Stimulated activated CD8-positive, alpha-beta memory T cell treated with anti-CD3 and anti-CD28 coated beads, Interleukin-15, amount 100 ng/mL, for 1 hour (primary cell): ENCODE measurements around the gene MED7.

Experiments used
- DNase-seq: peaks from one replicate; pipeline ENCODE4 v3.0.0-alpha.2; 2020; ENCODE audit warnings: low read depth

MED7 gene

GRCh38 chr5:157162919-157163510, 20.4 kb upstream of the MED7 start:
- DNase-seq, result no peak

- no peak for DNase-seq
Observed at GRCh38 chr5:157161996-157162395, 19.3 kb upstream of the MED7 start.

DNA sequence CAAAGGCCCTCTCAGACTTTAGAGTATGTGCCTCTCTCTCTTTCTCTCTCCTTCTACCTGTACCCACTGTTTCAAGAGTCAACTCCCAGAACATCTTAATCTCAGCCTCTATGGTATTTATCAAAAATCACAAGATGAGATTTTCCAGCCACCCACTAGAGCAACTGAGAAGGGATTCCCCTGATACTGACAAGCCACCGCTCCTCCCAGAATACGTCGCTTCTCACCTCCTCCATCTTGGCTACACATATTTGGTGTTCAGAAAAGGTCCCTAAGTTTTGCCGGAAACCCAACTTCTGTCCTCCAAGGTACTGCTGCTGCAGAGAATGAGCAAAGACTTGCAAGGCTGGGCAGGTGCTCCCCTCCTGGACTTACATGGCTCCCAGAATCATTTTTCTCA, 17.3 kb upstream of the MED7 start:
- no peak for DNase-seq

- DNase-seq, result no peak
Observed at GRCh38 chr5:157159209-157159751, 16.6 kb upstream of the MED7 start.

- DNase-seq, result no peak
Observed at GRCh38 chr5:157157293-157157891, 14.7 kb upstream of the MED7 start.

GRCh38 chr5:157155297-157155696, 12.6 kb upstream of the MED7 start:
- DNase-seq, result no peak

- no peak for DNase-seq
Observed at GRCh38 chr5:157150995-157151394, 8.3 kb upstream of the MED7 start.

- peak; percentile 75 for DNase-seq
Observed at GRCh38 chr5:157148734-157149615, 6.3 kb upstream of the MED7 start.

DNA sequence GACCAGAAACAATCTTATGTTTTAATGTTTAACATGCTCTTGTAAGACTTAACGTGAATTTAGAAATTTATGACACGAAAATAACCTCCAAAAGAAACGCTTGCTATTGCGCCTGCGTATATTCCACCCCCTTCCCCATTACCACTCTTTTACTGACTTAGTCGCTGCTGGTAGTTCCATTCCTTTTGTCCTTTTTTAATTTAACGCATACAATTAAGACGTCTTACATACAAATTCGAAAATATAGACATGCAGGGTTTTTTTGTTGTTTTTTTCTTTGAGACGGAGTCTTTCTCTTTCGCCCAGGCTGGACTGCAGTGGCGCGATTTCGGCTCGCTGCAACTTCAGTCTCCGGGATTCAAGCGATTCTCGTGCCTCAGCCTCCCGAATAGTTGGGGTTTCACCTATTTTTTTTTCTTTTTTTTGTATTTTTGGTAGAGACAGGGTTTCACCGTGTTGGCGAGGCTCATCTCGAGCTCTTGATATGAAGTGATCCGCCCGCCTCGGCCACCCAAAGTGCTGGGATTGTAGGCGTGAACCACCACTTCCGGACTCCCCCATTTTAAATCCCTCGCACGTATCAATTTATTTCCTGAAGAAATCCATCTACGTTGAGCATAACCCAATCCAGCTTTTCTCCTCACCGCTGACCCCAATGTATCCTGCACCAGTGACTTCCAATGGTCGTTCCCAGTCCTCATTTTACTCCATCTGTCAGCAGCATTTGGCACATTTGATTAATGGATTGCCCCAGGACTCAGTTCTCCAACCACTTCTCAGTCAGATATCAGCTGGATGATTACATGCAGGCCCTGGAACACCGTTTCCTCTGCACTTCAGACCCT, 684 bp upstream of the MED7 start:
- DNase-seq, result no peak

DNA sequence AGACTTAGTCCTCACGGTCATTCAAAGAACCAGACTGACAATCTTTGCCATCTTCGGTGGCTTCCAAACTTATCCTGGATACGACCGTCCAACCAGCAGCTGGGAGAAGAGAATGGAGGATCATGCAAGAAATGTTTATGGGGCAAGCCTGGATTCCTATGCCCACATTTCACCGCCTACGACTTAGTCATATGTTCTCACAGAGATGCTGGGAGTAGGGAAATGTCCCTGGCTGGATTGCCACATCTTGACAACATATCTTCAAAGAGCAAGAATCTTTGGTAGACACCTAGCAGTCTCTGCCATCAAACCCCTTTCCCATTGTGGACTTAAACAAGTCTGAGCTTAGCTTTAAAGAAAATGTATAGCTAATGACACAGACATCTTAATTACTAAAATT, 5.0 kb downstream of the MED7 start:
- no peak for DNase-seq

GRCh38 chr5:157132281-157132612, 10.4 kb downstream of the MED7 start:
- DNase-seq, result no peak

- DNase-seq, result no peak
Observed at GRCh38 chr5:157130925-157131324, 11.7 kb downstream of the MED7 start.

DNA sequence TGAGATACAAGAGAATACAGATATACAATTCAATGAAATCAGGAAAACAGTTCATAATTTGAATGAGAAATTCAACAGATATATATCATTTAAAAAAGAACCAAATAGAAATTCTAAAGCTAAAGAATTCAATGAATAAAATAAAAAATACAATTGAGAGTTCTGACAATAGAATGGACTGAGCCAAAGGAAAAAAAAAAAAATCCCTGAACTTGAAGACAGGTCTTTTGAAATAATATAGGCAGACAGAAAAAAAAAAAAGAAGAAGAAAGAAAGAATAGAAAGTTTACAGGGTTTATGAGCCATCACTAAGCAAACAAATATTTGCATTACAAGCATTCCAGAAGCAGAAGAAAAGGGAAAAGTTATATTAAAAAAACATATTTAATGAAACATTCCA, 21.0 kb downstream of the MED7 start:
- DNase-seq, result no peak

DNA sequence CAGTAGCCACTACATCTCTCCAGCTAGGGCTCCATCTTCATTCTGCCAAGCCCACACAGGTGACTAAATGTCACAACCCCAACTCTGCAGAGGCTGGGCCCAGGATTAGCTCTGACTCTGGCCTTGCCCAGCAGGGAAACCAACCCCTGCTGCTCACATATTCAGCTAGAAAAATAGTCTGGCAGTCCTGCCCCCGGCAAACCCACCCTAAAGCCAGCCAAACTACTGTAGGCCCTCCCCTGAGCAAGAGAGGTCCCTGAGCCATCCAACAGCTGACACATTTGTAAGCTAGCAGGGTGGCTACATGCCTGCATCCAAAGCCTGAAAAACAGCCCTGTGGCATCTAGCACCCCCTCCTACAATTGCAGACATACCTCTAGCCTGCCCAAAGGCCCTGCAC, 22.6 kb downstream of the MED7 start:
- no peak for DNase-seq

- DNase-seq, result no peak
Observed at GRCh38 chr5:157116483-157116954, 26.1 kb downstream of the MED7 start.

DNA sequence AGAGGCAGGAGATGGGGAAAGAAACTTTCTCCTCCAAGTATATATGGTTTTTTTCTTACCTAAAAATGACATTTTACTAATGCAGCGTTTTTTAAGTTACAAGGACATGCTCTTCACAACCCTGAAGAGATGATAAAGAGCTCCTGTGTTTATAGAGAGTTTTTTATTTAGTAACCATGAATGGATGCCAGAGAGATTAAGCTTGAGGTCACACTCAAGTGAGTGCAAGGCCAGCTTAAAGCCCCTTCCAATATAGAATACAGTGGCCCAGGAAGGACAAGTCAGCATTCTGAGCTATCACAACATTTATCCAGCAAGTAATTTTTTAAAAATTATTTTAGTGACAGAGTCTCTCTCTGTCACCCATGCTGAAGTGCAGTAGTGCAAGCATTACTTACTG, 27.2 kb downstream of the MED7 start:
- DNase-seq, result no peak

GRCh38 chr5:157115012-157115411, 27.7 kb downstream of the MED7 start:
- DNase-seq, result no peak

DNA sequence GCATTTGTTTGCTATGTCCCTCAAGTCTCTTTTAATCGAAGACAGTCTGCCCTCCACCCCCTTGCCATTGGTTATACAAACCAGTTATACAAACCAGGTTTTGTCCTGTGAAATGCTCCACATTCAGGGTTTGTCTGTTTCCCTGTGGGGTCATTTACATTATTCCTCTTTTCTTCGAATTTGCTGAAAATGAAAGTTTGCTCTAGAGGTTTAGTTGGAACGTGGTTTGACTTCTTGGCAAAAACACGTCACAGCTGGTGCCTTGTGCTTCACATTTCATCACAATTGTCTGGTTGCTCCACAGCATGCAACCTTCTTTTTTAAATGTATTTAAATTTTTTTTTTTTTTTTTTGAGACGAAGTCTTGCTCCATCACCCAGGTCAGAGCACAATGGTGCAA, 29.7 kb downstream of the MED7 start:
- DNase-seq, result no peak

DNA sequence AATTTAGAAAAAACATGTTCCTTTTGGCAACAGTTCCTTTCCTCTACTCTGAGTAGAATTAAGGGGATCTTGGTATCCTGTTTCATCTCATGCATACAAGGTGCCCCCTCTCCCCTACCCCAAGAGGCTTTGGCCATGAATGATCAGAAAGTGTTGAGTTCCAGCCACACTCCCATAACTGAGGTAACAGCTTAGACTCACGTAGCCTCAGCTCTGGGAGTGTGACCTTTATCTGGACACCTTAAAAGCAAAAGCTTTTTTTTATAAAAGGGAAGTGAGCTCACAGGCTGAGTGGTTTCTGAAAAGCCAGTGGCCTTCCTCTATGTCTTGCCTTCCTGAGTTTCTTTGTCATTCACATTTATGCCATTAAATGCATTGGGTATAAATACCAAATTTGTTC, 32.9 kb downstream of the MED7 start:
- no peak for DNase-seq

- DNase-seq, result peak; percentile 16
Observed at GRCh38 chr5:157108976-157109375, 33.7 kb downstream of the MED7 start, which contains the start of gene HAVCR2. HAVCR2 (minus strand) TSS chr5:157109044; CDS start chr5:157108983, 61 bp downstream.

DNA sequence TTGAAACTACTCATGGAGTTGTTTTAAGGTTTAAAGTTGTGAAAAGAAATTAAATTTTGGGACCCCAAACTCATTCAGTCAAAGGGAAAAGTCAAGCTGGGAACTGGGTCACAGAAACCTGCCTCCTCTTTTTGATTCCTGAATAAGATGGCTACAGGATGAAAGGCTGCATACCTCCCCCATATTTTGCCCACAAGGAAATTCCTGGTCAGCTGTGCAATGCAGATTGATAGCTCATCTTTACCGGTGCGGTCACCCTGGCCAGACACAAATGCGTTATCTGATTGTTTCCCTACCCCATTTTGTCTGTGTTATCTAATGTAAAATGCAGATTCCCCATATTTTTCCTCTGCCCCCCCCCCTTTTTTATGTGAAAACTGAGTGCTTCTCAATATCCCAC, 35.2 kb downstream of the MED7 start:
- no peak for DNase-seq
